Measurements from ENCODE around the gene MXRA8.

Gene MXRA8

DNA sequence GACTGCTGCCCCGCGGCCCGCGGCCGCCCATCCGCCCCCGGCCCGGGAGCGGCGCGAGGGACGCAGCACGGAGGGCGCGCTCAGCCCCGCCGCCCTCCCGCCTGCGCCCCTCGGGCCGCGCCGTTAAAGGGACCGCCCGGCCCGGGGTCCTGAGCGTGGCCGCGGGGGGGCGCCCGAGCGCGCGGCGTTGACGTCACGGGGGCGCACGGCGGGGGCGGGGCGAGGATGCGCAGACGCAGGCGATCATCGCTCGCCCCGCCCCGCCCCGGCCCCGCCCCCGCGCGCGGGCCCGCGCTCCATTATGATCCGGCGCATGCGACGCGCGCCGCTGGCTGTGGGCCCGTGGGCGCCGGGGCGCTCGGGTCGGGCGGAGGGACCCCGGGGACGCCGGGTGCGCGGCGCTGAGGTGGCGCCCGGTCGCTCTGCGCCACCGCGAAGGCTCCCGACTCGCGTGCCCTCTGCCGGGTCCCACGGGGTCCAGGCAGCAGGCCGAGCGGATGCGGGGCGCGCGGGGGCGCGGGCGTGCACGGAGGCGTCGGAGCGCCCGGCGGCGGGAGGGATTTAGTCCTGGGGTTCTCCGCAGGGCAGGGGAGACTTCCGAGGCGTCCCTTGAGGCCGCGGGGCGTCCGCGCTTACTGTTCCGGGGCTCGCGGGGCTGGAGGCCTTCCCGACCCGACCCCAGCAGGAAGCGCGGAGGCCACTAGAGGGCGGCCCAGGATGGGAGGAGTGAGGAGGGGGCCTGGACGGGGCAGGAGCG lies 8.9 kb downstream of the MXRA8 start, which contains the start of gene DVL1:
Gene DVL1 (minus strand): TSS at position 163 of the 757 bp plus-strand sequence. CDS start 353 bp downstream, outside the sequence.
- peak; percentile 47 for DNase-seq (ENCODE audit: low read depth)

DNA sequence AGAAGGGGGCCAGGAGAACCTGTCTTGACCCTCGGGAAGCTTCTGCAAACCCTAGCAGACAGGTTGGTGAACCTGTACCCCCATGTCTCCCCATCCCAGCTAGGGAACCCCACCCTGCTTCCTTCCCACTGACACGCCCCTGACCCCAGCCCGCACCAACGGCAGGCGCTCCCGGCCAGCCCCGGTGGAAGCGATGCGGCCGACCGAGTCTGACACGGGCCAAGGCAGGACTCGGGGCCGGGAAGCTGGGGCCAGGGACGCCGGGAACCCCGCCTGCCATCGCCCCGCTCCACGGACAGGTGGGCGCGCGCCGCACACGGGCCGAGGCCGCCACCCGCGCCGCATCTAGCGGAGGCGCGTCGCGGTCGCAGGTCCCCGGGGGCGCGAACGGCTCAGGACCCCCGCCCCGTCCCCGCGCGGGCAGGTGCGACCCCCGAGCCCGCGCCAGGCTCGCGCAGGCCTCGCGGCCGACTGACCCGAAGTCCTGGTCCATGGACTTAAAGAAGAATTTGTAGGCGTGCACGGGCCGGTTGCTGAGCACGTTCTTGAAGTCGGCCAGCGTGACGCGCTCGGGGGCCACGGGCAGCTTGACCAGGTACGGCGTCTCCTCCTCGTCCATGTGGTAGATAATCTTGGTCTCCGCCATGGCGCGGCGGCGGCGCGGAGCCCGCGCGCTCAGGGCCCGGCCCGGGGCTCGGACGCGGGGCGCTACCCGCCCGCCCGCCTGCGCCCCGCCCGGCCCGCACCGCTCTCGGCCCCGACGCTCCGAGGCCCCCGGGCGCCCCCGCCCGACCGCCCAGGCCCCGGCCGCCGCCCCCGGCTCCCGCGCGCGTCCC lies 9.7 kb downstream of the MXRA8 start:
- DNase-seq (ENCODE audit: low read depth) = no peak

DNA sequence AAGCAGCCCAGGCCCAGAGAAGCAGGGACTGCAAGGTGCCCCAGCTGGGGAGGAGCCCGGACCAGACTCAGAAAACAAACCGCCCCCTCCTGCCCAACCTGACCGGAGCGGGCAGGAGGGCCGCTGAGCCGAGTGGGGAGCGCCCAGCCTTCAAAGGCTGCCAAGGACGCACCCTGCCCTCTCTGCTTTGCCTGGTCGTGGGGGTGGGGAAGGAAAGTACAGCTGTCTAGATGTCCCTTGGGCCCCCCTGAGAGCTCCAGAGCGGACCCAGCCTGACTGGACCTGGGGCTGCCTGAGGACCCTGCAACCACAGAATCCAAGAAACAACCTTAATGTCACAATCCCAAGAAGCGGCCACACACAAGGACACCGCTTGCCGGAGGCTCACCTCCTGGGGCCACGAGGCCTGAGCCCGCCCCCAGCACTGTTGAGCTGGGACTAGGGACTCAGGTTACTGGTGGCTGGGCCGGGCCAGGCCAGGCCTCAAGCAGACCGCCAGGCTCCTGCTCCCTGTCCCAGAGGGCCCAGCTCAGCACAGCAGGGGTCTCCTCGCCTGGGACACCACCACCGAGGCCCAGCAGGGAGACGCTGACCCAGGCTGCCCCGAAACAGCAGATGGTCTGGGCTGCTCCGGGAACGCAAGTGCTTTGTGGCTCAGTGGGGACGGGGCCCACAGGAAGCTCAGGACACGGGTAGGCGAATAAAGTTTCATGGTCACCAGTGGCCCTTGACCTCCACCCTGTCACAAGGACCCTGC lies 10.5 kb downstream of the MXRA8 start:
- DNase-seq (ENCODE audit: low read depth) = no peak

DNA sequence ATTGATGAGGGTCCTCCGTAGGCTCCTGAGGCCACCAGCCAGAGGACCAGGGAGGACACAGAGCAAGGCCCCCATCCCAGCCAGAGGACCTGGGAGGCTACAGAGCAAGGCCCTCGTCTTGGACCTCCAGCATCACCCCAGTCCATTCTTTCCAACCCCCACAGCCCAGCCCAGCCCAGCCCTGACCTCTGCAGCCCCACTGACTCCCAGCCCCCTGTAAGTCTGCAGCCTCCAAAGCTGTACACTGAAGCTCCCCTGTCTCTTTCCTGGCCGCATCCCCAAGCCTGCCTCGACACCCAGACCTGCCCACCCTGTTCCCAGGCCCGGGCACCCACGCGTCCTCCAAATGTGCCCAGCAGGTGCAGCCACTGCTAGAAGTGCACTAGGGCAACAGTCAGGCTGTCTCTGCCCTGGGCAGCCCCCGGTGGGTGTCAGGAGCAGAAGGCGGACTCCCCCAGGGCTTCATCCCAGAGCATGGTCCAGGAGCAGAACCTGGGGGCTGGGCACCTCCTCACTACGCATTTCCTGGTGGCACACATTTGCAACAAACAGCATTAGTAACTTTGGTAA lies 11.2 kb downstream of the MXRA8 start:
- DNase-seq (ENCODE audit: low read depth) = no peak

DNA sequence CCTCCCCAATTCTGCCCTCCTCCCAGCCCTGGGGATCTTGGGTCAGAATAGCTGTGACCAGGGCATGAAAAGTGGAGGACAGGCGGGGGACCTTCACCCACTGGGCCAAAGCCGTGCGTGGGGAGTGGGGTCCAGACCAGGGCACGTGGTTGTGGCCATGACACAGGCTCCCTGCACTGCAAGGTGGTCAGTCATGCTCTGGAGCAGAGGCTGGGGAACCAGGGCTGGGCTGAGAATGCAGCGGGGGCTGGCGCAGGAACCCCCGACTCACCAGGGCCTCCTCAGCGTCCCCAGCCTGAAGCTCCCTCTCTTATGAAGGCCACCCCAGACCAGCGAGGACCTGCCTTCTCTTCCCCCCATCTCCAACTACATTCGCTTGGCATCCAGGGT lies 11.9 kb downstream of the MXRA8 start:
- no peak for DNase-seq (ENCODE audit: low read depth)

DNA sequence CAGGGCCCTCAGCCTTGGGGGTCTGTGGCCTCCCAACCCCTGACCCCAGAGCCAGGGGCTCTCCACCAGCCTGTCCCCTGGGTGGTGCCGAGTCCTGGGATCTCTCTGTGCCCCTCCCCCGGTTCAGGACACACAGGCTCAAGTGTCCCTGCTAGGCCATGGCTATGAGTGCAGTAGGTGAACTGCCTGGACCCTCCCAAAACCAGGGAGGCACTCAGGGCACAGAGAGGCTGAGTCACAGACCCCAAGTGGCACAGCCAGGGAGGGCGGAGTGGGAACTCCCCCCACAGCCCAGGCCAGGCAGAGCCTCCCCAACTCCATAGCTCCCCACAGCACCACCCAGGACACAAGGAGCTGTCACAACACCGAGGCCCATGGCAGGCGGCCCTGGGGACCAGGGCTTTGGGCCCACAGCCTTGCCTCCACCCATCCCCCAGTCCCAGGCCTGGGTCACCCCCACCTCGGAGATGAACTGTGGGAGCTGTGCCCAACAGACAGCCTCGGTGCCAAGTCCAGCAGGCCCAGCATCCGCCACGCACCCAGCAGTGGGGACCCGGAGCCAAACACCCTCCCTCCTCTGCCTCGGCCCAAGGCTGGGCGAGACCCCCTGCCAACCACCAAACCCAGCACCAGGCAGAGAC lies 12.4 kb downstream of the MXRA8 start:
- DNase-seq (ENCODE audit: low read depth) = no peak

DNA sequence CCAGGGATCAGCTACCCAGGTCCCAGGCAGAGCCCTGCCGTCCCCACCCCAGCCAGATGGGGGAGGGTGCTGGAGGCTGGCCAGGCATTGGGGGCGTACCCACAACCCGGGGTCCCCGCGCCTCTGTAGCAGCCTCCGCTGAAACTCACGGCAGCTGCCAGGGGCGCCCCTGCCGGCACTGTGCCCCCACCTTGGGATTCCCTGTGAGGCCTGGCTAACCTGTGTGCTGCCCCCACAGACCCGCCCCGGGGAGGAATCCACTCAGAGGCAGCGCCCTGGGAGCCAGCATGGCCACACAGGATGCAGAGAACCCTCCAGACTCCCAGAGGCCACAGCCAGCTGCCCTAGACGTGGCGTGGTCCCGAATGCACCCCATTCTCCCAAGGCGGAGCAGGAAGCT lies 13.0 kb downstream of the MXRA8 start:
- DNase-seq (ENCODE audit: low read depth) = no peak

DNA sequence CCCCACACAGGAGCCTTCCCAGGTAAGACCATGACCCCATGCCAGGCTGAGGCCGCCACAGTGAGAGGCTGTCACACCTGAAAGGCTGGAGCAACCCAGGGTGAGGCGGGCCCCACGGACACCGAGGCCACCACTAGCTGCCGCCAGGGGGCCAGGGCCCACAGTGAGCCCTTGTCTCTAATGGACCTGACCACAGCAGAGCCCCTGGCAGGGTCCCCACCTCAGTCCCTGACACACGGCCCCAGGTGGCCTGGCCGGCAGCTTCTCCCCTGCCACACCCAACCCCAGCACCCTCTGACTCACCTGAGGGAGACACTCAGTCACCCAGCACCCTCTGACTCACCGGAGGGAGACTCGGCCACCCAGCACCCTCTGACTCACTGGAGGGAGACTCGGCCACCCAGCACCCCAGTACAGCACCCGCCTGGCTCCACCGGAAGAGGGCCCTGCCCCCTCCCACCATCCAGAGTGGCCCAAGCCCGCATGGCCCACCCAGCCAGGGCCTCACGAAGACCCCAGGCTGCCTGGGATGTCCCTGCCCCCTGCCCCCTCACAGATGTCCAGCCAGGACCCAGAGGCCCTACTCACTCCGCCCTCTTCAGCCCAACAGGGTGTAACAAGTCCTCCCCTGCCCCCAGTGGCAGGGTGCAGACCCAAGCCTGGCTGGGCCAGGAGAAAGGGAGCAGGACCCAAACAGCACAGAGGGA lies 13.5 kb downstream of the MXRA8 start:
- DNase-seq (ENCODE audit: low read depth) = peak; percentile 41

DNA sequence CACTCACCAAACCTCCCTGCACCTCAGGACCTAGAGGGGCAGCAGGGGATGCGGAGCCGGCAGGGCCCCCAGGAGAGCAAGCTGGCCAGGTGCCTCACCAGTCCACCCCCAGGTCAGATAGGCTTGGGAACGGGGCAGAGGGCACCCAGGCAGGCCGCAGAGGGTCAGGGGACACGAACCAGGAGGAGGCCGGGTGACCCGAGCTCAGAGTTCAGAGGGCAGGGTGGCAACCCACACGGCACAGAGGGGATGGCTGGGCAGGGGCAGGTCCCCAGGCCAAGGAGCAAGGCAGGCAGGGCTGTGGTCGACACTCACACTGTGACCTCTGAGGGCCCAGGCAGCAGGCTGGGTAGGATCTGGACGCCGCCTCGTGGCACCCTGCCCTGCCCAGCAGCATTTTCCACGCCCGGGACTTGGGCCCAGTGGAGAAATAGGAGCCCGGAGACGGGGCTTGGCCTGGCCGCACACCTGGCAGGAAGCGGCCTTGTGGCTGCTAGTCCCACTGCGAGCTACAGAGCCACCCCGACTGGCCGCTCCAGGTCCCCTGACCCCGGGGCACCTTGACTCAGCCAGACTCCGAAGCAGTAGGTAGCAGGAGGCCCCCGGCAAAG lies 14.4 kb downstream of the MXRA8 start:
- DNase-seq (ENCODE audit: low read depth) = no peak

DNA sequence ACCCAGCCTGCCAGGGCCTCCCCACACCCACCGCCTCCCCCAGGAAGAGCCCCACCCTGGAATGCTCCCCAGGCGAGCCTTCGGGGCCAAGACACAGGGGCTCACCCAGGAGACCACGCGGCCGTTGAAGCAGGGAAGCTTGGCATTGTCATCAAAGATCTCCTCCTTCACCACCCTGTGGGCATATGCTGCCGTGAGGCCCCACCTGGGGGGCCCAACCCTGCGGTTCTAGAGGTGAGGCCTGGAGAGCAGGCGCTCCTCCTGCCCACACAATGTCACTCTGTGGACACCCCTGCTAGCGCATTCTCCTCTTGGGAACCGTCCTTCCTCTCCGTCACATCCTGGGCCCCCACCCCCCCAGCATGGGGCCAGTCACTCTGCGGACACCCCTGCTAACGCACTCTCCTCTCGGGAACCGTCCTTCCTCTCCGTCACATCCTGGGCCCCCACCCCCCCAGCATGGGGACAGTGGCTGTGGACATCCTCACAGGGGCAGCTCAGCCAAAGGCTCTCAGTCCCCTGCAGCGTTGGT lies 15.7 kb downstream of the MXRA8 start:
- no peak for DNase-seq (ENCODE audit: low read depth)

DNA sequence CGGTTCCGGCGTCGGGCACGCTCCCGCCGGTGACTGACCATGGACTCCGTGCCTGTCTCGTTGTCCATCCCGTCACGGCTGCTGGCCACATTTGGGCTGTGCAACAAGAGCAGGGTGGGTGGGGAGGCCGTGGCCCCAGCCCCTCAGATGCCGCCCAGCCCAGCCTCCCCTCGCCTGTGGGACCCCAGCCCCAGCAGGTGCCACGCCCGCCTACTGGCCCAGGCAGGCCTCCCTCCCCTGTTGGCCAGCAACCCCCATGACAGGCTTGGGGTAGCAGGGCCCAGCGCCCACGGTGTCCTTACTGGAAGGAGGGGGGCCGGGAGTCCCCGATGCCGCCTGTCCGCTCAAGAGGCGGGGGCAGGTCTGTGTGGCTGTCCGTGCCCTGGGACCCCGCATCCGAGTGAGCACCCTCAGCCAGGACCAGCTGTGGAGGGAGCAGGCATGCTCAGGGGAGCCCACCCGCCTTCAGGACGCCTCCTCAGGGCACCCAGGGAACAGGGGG lies 16.2 kb downstream of the MXRA8 start:
- no peak for DNase-seq (ENCODE audit: low read depth)

DNA sequence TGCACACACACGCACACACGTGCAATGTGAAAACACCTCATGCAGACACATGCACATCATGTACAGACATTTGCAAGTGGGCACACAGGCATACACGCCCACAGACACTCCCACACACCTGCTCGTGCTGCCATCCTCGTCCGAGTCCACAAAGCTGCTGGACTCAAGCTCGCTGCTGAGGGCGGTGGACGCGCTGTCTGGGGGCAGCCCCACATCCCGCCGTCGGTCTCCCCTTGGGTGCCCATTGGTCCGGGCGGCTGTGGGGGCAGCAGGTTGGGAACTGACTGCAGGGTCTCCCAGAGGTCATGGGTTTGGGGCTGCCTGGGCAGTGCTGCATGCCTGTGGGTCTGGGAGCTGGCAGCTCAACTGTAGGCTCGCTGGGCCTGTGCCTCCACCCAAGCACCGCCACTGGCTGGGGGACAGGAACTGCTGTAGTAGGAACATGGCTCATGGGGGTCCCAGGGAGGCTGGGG lies 16.8 kb downstream of the MXRA8 start:
- no peak for DNase-seq (ENCODE audit: low read depth)

DNA sequence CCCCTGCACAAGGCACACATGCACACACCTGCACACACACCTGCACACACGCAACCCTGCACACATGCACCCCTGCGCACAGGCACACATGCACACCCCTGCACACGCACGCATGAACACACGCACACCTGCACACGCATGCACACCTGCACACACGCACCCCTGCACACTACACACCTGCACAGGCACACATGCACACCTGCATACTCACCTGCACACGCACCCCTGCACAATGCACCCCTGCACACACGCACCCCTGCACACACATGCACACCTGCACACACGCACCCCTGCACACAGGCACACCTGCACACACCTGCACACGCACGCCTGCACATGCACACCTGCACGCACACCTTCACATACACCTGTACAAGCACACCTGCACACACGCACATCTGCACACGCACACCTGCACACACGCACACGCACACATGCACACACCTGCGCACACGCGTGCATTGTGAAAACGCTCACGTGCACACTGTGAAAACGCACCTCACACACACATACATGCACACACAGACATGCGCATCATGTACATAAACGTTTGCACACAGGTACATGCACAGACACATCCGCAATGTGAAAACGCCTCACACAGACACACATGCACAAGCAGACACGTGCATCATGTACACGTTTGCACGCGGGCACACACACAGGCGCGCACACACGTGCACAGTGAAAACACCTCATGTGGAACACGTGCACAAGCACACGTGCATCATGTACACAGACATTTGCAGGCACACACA lies 17.4 kb downstream of the MXRA8 start:
- DNase-seq (ENCODE audit: low read depth) = no peak

DNA sequence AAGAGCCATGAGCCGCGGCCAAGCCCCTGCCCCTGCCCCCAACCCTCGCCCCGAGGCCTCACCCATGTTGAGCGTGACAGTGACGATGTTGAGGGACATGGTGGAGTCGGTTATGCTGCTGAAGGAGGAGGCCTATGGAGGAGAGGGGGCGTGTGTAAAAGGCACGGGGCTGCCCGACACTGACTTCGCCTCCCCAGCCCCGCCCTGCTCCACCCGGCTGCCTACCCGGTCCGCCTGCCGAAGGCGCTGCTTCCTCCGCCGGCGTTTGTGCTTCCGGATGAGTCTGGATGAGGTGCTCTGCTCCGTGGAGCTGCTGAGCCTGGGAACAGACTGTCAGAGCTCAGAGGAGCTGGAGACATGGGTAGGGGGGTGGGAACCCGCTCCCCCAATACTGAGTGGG lies 18.2 kb downstream of the MXRA8 start:
- no peak for DNase-seq (ENCODE audit: low read depth)

DNA sequence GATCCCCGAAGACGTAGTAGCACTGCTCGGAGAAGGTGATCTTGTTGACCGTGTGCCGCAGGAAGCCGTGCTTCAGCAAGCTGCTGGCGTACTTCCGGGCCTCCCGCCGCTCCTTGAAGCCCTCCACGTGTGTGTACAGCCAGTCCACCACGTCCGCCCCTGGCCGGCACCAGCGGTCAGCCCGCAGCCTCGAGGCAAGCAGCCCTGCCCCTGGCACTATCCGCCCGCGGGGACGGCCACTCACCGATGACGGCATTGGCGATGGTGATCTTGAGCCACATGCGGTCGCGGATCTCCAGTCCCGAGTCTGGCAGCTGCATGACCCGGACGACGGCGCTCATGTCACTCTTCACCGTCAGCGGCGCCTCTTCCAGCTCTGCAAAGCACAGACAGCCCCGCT lies 20.1 kb downstream of the MXRA8 start:
- no peak for DNase-seq (ENCODE audit: low read depth)

DNA sequence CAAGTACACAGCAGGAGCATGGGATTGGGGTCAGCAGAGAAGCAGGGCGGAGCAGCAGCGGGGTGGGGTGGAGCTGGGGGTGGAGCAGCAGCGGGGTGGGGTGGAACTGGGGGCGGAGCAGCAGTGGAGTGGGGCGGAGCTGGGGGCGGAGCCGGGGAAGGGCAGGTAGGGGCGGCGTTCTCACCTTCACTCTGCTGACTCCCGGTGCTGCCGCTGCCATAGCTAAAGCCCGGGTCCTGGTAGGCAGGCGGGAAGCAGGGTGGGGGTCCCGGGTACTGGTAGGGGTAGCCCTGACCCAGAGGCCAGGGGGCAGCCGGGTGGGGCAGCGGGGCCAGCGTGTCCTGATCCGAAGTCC lies 20.6 kb downstream of the MXRA8 start:
- peak; percentile 26 for DNase-seq (ENCODE audit: low read depth)

DNA sequence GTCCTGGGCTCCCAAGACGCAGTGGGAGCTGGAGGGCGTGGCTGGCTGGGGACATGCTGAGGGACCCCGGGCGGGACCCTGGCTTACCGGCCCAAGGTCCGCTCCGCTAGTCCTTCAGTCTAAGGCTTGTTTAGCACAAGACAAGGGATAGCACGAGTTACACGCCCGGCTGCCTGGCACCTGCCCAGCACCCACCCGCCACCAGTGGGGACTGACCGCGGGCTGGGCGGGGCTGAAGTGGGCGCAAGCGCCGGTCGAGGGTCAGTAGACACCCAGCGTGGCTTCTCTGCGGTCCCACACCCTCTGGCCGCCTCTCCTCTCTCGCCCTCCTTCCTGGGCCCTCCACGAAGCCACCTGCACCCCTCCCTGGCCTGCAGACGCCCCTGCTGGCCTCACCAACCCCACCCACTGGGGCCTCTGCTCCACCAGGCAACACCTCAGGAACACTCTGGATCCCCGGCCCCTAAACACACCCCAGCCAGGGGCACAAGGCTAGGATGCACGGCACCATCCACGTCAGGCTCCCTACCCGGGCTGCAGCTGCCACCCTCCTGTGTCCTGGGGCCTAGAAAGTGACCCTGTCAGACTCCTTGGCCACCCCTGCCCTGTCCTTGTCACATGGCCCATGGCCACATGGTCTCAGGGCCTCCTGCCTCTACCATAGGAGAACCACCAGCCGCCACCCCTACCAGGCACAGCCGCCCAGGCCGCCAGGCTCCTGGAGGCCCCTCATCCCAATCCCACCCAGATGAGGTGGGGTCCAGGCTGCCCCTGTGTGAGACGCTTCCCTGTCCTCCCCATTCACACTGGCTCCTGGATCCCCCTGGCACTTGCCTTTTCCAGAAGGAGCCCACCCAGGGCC lies 21.2 kb downstream of the MXRA8 start:
- no peak for DNase-seq (ENCODE audit: low read depth)

DNA sequence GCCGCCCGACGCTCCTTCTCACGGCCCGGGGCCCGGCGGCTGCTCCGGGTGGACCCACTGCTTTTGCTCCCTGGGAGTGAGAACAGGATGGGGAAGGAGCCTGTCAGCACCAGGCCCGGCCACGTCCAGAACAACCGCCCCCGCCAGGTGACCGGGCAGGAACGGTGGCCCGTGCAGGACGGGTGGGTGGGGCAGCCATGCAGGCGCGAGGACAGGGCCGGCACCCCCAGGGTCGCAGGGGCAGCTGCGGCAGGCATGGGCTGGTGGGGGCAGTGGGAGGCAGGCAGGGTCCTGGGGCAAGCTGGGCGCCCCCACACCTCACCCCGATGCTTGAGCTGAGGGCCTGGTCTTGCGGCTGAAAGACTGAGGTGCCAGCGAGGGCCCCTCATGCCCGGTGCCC lies 21.9 kb downstream of the MXRA8 start:
- DNase-seq (ENCODE audit: low read depth) = no peak
